Endothelial cell of umbilical vein (primary cell): ENCODE measurements around the gene KCMF1. TPM values are rescaled to one million over a fixed set of nuclear protein-coding genes. Genes with fewer than 3 reads are reported as not detected.

Experiments
- BruUV-seq: library from RNA; stranded (reverse); fragments of 400-500 nt; replicated peaks from 2 replicates; lab custom pipeline; 2021; lab: Mats Ljungman, UMichigan
- CTCF ChIA-PET: fragments of 300-600, 350-600 bp; sonication (Branson Sonifier 250); formaldehyde crosslinking; loops from one replicate; lab custom pipeline; 2021; ENCODE audit warnings: antibody characterized with exemption, inconsistent platforms; lab: Charles Lee
- POLR2A ChIA-PET: fragments of 300-600, 350-600 bp; sonication (Branson Sonifier 250); formaldehyde crosslinking; loops from one replicate; lab custom pipeline; 2021; ENCODE audit warnings: antibody characterized with exemption, inconsistent platforms; lab: Charles Lee
- DNase-seq: peaks from one replicate; pipeline ENCODE4 v3.0.0-alpha.2; 2011; ENCODE audit warnings: low read depth, low spot score
- FAIRE-seq: peaks from 2 replicates; lab custom pipeline; 2011; peaks lifted over from hg19 to GRCh38; lab: Jason Lieb, UNC
- H2AFZ ChIP-seq: 2 replicates; pipeline ENCODE4 v1.6.0; 2012; ENCODE audit warnings: low read depth, low read length, control low read depth, inconsistent platforms
- H3K27ac ChIP-seq: 2 replicates; pipeline ENCODE4 v1.5.1; 2011; ENCODE audit warnings: low read depth, mild to moderate bottlenecking, control low read depth, low read length, moderate library complexity; ENCODE audit not compliant: insufficient read depth
- H3K27me3 ChIP-seq, 2 experiments: 2 replicates each; pipeline versions ENCODE4 v1.6.0 to v1.6.1; 2011; ENCODE audit warnings: low read length in 2 of 2, mixed read lengths in 1 of 2; ENCODE audit not compliant: control insufficient read depth in 2 of 2, insufficient read depth in 2 of 2
- H3K36me3 ChIP-seq, 2 experiments: 2 replicates in 1 of 2; 3 replicates in 1 of 2; pipeline ENCODE4 v1.5.1; 2011; ENCODE audit warnings: low read length in 2 of 2, mild to moderate bottlenecking in 1 of 2, moderate library complexity in 1 of 2; ENCODE audit not compliant: control insufficient read depth in 2 of 2, insufficient read depth in 2 of 2; ENCODE audit errors: extremely low read depth in 1 of 2
- H3K4me1 ChIP-seq: 3 replicates; pipeline ENCODE4 v1.5.1; 2011; ENCODE audit warnings: mild to moderate bottlenecking, low read length; ENCODE audit not compliant: control insufficient read depth, insufficient read depth; ENCODE audit errors: extremely low read depth
- H3K4me2 ChIP-seq: 2 replicates; pipeline ENCODE4 v1.6.1; 2011; ENCODE audit warnings: low read length, control low read depth, mixed read lengths; ENCODE audit not compliant: insufficient read depth
- H3K4me3 ChIP-seq, 3 experiments: fragments of 200-600 bp in 1 of 3; sonication (generic), shearing (Covaris generic) in 1 of 3; replicated peaks in 1 of 3; 2 replicates each; pipeline ENCODE4 v1.5.1; 2011 to 2016; ENCODE audit warnings: control low read depth in 3 of 3, low read length in 3 of 3, mild to moderate bottlenecking in 2 of 3, inconsistent platforms in 1 of 3, low read depth in 1 of 3, moderate library complexity in 1 of 3; ENCODE audit not compliant: insufficient read depth in 1 of 3
- H3K79me2 ChIP-seq: 2 replicates; pipeline ENCODE4 v1.6.0; 2012; ENCODE audit warnings: low read length, inconsistent platforms; ENCODE audit not compliant: control insufficient read depth, insufficient read depth
- H3K9ac ChIP-seq: replicated peaks from 2 replicates; pipeline ENCODE3; 2011; ENCODE audit warnings: low read length, control low read depth; ENCODE audit not compliant: insufficient read depth; ENCODE audit errors: extremely low read depth
- H3K9me1 ChIP-seq: replicated peaks from 3 replicates; pipeline ENCODE4 v1.6.0; 2011; ENCODE audit warnings: mild to moderate bottlenecking, low read length; ENCODE audit not compliant: control insufficient read depth, insufficient read depth; ENCODE audit errors: extremely low read depth
- H3K9me3 ChIP-seq: replicated peaks from 2 replicates; pipeline ENCODE4 v1.5.1; 2012; ENCODE audit warnings: low read length, inconsistent platforms; ENCODE audit not compliant: control insufficient read depth, insufficient read depth
- H4K20me1 ChIP-seq: replicated peaks from 2 replicates; pipeline ENCODE3; 2011; ENCODE audit warnings: mild to moderate bottlenecking, low read length; ENCODE audit not compliant: control insufficient read depth, insufficient read depth; ENCODE audit errors: extremely low read depth
- EZH2 ChIP-seq: IDR thresholded peaks from 2 replicates; pipeline ENCODE4 v1.6.1; 2012; ENCODE audit warnings: borderline replicate concordance, low read depth, mild to moderate bottlenecking, moderate library complexity, low read length, inconsistent platforms; ENCODE audit not compliant: severe bottlenecking
- FOS ChIP-seq: IDR thresholded peaks from 2 replicates; pipeline ENCODE4 v1.6.1; 2011; ENCODE audit warnings: mild to moderate bottlenecking, low read length, moderate library complexity, borderline replicate concordance; ENCODE audit not compliant: insufficient read depth
- GATA2 ChIP-seq: IDR thresholded peaks from 2 replicates; pipeline ENCODE4 v1.7.0; 2011; ENCODE audit warnings: low read depth, mild to moderate bottlenecking, moderate library complexity, mixed read lengths, low read length; ENCODE audit not compliant: insufficient read length, insufficient read depth
- JUN ChIP-seq: IDR thresholded peaks from 2 replicates; pipeline ENCODE4 v1.6.1; 2011; ENCODE audit warnings: borderline replicate concordance, low read depth; ENCODE audit not compliant: insufficient read length, insufficient read depth
- MYC ChIP-seq: IDR thresholded peaks from one replicate; pipeline ENCODE4 v1.6.1; 2011; ENCODE audit warnings: mild to moderate bottlenecking, low read depth, low read length
- POLR2A ChIP-seq: IDR thresholded peaks from 2 replicates; pipeline ENCODE4 v1.6.1; 2012; ENCODE audit warnings: low read depth, mild to moderate bottlenecking, control low read depth, low read length
- POLR2AphosphoS5 ChIP-seq: IDR thresholded peaks from 2 replicates; pipeline ENCODE4 v1.6.1; 2012; ENCODE audit warnings: low read depth, mild to moderate bottlenecking, control low read depth, low read length, moderate library complexity; ENCODE audit not compliant: insufficient read depth
- dilution Hi-C: fragments of 300-500 bp; cut with MboI; formaldehyde crosslinking; loops from one replicate; pipeline ENCODE4 v1.15.0; 2019; ENCODE audit warnings: low sequenced_read_pairs; ENCODE audit not compliant: extremely low pct_ligation_motif_present
- intact Hi-C: fragments of 100-400 bp; cut with micrococcal nuclease; formaldehyde crosslinking; loops from one replicate; pipeline ENCODE4 v1.10.0; 2022
- polyA plus RNA-seq, 4 experiments: library from polyadenylated mRNA; depleted of rRNA in 3 of 4; stranded (reverse) in 3 of 4; unstranded in 1 of 4; fragments of >200 nt; gene quantifications; 2 replicates each; pipeline versions ENCODE4 v1.2.1 to v1.2.3, GENCODE V29; 2011 to 2012; ENCODE audit warnings: missing spikeins in 1 of 4
- total RNA-seq: library from RNA; stranded (reverse); gene quantifications from 2 replicates; pipeline ENCODE4 v1.2.3, GENCODE V29; 2021
- TF ChIP-seq, protein P1 (sequence below): IDR thresholded peaks from 2 replicates; pipeline ENCODE4 v1.6.1; 2011; ENCODE audit not compliant: insufficient read depth, insufficient read length
- TF ChIP-seq, protein P2 (sequence below), 2 donors: IDR thresholded peaks; 1 replicate in 1 of 2; 2 replicates in 1 of 2; pipeline ENCODE4 v1.5.1; 2011; ENCODE audit warnings: low read length in 2 of 2, mild to moderate bottlenecking in 2 of 2, moderate library complexity in 2 of 2, control low read depth in 1 of 2, inconsistent platforms in 1 of 2, low read depth in 1 of 2; ENCODE audit not compliant: insufficient read depth in 1 of 2; ENCODE audit errors: extremely low read depth in 1 of 2

The KCMF1 gene
- total and polyA plus RNA-seq, 2 donors (not counting 3 experiments of a cell fraction or from before 2014, with no cell fraction given), result 49.3 to 78.4 TPM

DNA sequence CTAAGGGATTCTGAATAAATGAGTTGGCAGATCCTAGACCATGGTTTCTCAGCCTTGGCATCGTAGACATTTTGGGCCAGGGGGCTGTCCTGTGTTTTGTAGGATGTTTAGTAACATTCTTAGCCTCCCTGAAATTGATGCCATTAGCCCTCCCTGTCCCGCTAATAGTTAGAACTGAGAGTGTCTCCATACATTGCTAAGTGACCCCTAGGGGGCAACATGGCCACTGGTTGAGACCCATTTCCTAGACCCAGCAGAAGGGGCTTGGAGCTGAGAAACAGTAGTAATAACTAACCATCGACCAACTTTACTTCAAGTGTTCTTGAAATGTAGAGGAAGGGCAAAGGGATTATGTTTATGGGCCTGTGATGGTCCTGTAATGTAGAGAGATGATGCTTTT lies 40.8 kb downstream of the KCMF1 start:
- ChIA-PET CTCF (no interaction called here), POLR2A (no interaction called here)
- no TSS peak for BruUV-seq
- TF ChIP-seq EZH2, result no peak
- TF ChIP-seq, protein P1, sequence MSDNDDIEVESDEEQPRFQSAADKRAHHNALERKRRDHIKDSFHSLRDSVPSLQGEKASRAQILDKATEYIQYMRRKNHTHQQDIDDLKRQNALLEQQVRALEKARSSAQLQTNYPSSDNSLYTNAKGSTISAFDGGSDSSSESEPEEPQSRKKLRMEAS, result no peak
- TF ChIP-seq MYC, result no peak
- TF ChIP-seq, protein P2, sequence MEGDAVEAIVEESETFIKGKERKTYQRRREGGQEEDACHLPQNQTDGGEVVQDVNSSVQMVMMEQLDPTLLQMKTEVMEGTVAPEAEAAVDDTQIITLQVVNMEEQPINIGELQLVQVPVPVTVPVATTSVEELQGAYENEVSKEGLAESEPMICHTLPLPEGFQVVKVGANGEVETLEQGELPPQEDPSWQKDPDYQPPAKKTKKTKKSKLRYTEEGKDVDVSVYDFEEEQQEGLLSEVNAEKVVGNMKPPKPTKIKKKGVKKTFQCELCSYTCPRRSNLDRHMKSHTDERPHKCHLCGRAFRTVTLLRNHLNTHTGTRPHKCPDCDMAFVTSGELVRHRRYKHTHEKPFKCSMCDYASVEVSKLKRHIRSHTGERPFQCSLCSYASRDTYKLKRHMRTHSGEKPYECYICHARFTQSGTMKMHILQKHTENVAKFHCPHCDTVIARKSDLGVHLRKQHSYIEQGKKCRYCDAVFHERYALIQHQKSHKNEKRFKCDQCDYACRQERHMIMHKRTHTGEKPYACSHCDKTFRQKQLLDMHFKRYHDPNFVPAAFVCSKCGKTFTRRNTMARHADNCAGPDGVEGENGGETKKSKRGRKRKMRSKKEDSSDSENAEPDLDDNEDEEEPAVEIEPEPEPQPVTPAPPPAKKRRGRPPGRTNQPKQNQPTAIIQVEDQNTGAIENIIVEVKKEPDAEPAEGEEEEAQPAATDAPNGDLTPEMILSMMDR (IDR thresholded peaks at IDR 0.05; ENCODE audit: extremely low read depth in 1 of 2, insufficient read depth in 1 of 2, low read depth in 1 of 2, low read length in 2 of 2), result no peak
- TF ChIP-seq POLR2A, result no peak
- TF ChIP-seq GATA2, result no peak
- TF ChIP-seq POLR2AphosphoS5, result no peak
- TF ChIP-seq FOS, result no peak
- no peak for TF ChIP-seq JUN
- no peak for FAIRE-seq
- Histone ChIP-seq H3K27me3 (no peaks in the 10 kb centered on the region), H4K20me1 (peaks cover 18% of the 10 kb centered on the region), H3K9ac (no peak overlapping the region), H3K4me2 (no peak overlapping the region), H3K36me3 (no peaks in the 10 kb centered on the region), H3K4me1 (peaks cover 14% of the 10 kb centered on the region), H3K27ac (no peak overlapping the region), H3K4me3 (no peak overlapping the region), H3K9me1 (no peaks in the 10 kb centered on the region), H3K79me2 (peaks cover 88% of the 10 kb centered on the region), H3K9me3 (no peaks in the 10 kb centered on the region), H2AFZ (no peak overlapping the region)
- dilution Hi-C loops, result no loop called here
- DNase-seq, result no peak
- intact Hi-C loops, result no loop called here
